Fibroblast of peridontal ligament (primary cell): Measurements from ENCODE around the gene PREB.

Experiments used
- DNase-seq: peaks from one replicate; pipeline ENCODE4 v3.0.0-alpha.2; 2010; ENCODE audit errors: extremely low read depth

PREB gene

GRCh38 chr2:27152796-27153464, 18.5 kb upstream of the PREB start:
- DNase-seq: no peak

GRCh38 chr2:27152102-27152795, 17.8 kb upstream of the PREB start:
- DNase-seq: no peak

GRCh38 chr2:27150639-27151230, 16.3 kb upstream of the PREB start:
- DNase-seq: no peak

GRCh38 chr2:27149570-27150405, 15.4 kb upstream of the PREB start:
- DNase-seq: no peak

GRCh38 chr2:27148801-27149439, 14.5 kb upstream of the PREB start, which contains the start of gene TCF23:
TSS of gene TCF23 (plus strand) at chr2:27149004. CDS start at chr2:27149134, 130 bp downstream.
- no peak for DNase-seq

- DNase-seq: no peak
These were observed 13.5 kb upstream of the PREB start for GRCh38 chr2:27147935-27148334.

GRCh38 chr2:27145682-27146081, 11.2 kb upstream of the PREB start:
- no peak for DNase-seq

- no peak for DNase-seq
These were observed 8.8 kb upstream of the PREB start for GRCh38 chr2:27143285-27143684.

- no peak for DNase-seq
These were observed 4.9 kb upstream of the PREB start, which contains the start of gene PRR30 for GRCh38 chr2:27139310-27139709. TSS of gene PRR30 (minus strand) at chr2:27139410. CDS start at chr2:27138329, 1,081 bp downstream.

GRCh38 chr2:27138111-27138510, 3.7 kb upstream of the PREB start:
- DNase-seq: no peak

- no peak for DNase-seq
These were observed 3.0 kb upstream of the PREB start for GRCh38 chr2:27137322-27137935.

GRCh38 chr2:27136751-27137150, 2.3 kb upstream of the PREB start:
- DNase-seq: no peak

- DNase-seq: no peak
These were observed 1.1 kb upstream of the PREB start for GRCh38 chr2:27135478-27135955.

GRCh38 chr2:27134781-27135477, 493 bp upstream of the PREB start:
- DNase-seq: no peak

GRCh38 chr2:27133195-27133875, 1.1 kb downstream of the PREB start:
- no peak for DNase-seq

GRCh38 chr2:27131429-27131828, 3.0 kb downstream of the PREB start:
- DNase-seq: no peak

GRCh38 chr2:27130396-27130795, 4.0 kb downstream of the PREB start:
- no peak for DNase-seq

- no peak for DNase-seq
These were observed 5.5 kb downstream of the PREB start for GRCh38 chr2:27128668-27129571.
